Measurements from ENCODE around the gene TECR. TPM values are rescaled to one million over a fixed set of nuclear protein-coding genes. Genes with fewer than 3 reads are reported as not detected.

TECR gene
- total and polyA plus RNA-seq, 9 of the 15 experiments (the other 6 are each of a cell fraction or from before 2014, with no cell fraction given), result 29.3 to 211 (median 81.4) TPM

DNA sequence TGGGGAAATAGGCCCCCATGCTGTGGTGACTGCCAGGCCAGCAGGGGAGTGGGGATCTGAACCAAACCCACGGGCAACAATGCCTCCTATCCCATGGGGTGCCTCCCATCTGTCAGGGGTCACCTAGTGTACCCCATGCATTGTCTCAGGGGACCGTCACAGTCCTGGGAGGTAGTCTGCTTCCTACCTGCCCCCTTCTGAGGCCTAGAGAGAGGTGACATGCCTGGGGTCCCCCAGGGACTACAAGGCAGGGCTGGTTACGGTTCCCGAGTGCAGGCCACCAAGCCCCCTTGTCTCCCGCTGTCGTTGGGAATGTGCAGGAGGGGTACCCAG is 31.3 kb downstream of the TECR start:
- FAIRE-seq, result no peak
- Histone ChIP-seq H3K9me1 (ENCODE audit: control insufficient read depth, insufficient read depth, low read length) (peaks cover 8% of the 10 kb centered on the region), H3K36me3 (ENCODE audit: control insufficient read depth, insufficient read depth, low read length) (peaks cover 27% of the 10 kb centered on the region; the same call in 1 of the 3 replicates), H2AFZ (ENCODE audit: low read depth, low read length) (no peak overlapping the region), H3K79me2 (ENCODE audit: control insufficient read depth, insufficient read depth, low read length) (peaks cover 50% of the 10 kb centered on the region), H3K4me2 (ENCODE audit: insufficient read depth, low read length) (no peak overlapping the region), H4K20me1 (replicated peaks; ENCODE audit: control insufficient read depth, insufficient read depth, low read length) (peaks cover 18% of the 10 kb centered on the region), H3K27ac (ENCODE audit: extremely low read depth, low read depth, low read length) (no peak overlapping the region), H3K4me3 (no peak overlapping the region), H3K4me1 (replicated peaks in 1 of 2; ENCODE audit: control insufficient read depth in 2 of 2, insufficient read depth in 2 of 2, low read length in 2 of 2) (peaks cover 19 to 79% of the 10 kb centered on the region in 2 experiments; a peak in 4 of 5 replicates), H3K9ac (ENCODE audit: insufficient read depth in 1 of 2, low read depth in 2 of 2, low read length in 2 of 2) (peak overlapping the region in 1 of 2 experiments; percentile 12; a peak in 2 of 4 replicates), H3K9me3 (replicated peaks; ENCODE audit: control insufficient read depth, insufficient read depth, low read depth, low read length) (no peaks in the 10 kb centered on the region), H3K27me3 (ENCODE audit: control insufficient read depth in 2 of 2, insufficient read depth in 2 of 2, low read length in 2 of 2) (no peaks in the 10 kb centered on the region)
- intact Hi-C loops (cut with micrococcal nuclease), result no loop called here
- TF ChIP-seq RFX1 (IDR thresholded peaks at IDR 0.05), result no peak
- no peak for TF ChIP-seq ZNF695 (CRISPR knock-in tag; IDR thresholded peaks at IDR 0.05)
- TF ChIP-seq DACH1 (IDR thresholded peaks at IDR 0.05; ENCODE audit: partially characterized antibody), result no peak
- no peak for TF ChIP-seq ZBTB7A (IDR thresholded peaks at IDR 0.05; ENCODE audit: borderline replicate concordance, control insufficient read depth, low read depth, low read length)
- no peak for TF ChIP-seq ZFX (CRISPR knock-in tag; IDR thresholded peaks at IDR 0.05)
- no peak for TF ChIP-seq PHF20 (IDR thresholded peaks at IDR 0.05; ENCODE audit: partially characterized antibody)
- no peak for TF ChIP-seq FOS (IDR thresholded peaks at IDR 0.05; ENCODE audit: extremely low read depth, insufficient read length)
- TF ChIP-seq, protein P1, sequence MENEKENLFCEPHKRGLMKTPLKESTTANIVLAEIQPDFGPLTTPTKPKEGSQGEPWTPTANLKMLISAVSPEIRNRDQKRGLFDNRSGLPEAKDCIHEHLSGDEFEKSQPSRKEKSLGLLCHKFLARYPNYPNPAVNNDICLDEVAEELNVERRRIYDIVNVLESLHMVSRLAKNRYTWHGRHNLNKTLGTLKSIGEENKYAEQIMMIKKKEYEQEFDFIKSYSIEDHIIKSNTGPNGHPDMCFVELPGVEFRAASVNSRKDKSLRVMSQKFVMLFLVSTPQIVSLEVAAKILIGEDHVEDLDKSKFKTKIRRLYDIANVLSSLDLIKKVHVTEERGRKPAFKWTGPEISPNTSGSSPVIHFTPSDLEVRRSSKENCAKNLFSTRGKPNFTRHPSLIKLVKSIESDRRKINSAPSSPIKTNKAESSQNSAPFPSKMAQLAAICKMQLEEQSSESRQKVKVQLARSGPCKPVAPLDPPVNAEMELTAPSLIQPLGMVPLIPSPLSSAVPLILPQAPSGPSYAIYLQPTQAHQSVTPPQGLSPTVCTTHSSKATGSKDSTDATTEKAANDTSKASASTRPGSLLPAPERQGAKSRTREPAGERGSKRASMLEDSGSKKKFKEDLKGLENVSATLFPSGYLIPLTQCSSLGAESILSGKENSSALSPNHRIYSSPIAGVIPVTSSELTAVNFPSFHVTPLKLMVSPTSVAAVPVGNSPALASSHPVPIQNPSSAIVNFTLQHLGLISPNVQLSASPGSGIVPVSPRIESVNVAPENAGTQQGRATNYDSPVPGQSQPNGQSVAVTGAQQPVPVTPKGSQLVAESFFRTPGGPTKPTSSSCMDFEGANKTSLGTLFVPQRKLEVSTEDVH (IDR thresholded peaks at IDR 0.05; ENCODE audit: low read depth, partially characterized antibody), result no peak
- TF ChIP-seq SMARCB1 (IDR thresholded peaks at IDR 0.05; ENCODE audit: insufficient read length, low read depth), result no peak
- no peak for TF ChIP-seq ETV6 (IDR thresholded peaks at IDR 0.05; ENCODE audit: borderline replicate concordance in 1 of 2, low read depth in 2 of 2, low read length in 1 of 2)
- no peak for TF ChIP-seq ETV6 (CRISPR knock-in tag; IDR thresholded peaks at IDR 0.05; ENCODE audit: borderline replicate concordance)
- no peak for TF ChIP-seq TGIF2 (CRISPR knock-in tag; IDR thresholded peaks at IDR 0.05)
- TF ChIP-seq USF1 (CRISPR knock-in tag; IDR thresholded peaks at IDR 0.05), result no peak
- TF ChIP-seq TEAD1 (CRISPR knock-in tag; IDR thresholded peaks at IDR 0.05), result no peak
- TF ChIP-seq IRF2 (CRISPR knock-in tag; IDR thresholded peaks at IDR 0.05), result no peak
- no peak for TF ChIP-seq HIVEP1 (CRISPR knock-in tag; IDR thresholded peaks at IDR 0.05)
- no peak for TF ChIP-seq E2F3 (CRISPR knock-in tag; IDR thresholded peaks at IDR 0.05)
- TF ChIP-seq ZNF764 (CRISPR knock-in tag; IDR thresholded peaks at IDR 0.05; ENCODE audit: low read depth), result no peak
- TF ChIP-seq KDM4B (IDR thresholded peaks at IDR 0.05; ENCODE audit: borderline replicate concordance in 2 of 2, low read depth in 1 of 2), result no peak
- ATAC-seq, result no peak
- ChIA-PET CTCF (ENCODE audit: low intra/inter-chr PET ratio) (no interaction called here), POLR2A (interaction anchor here (0.5 kb wide), 1 partner anchor 168 kb away, joined by 3 read pairs; no protein-coding TSS in a partner anchor)
- in situ Hi-C loops (cut with MboI), result no loop called here
- WGBS (ENCODE audit: insufficient coverage, low coverage, missing lambda C conversion rate), result 87% methylated on average over 6 of the region's 6 CpGs
- no TSS peak for BruUV-seq (replicated peaks)
- no peak for DNase-seq (ENCODE audit: extremely low read depth in 1 of 4, low spot score in 3 of 4)
